ENCODE measurements around the gene SDHA.
"Not testable (repeated sequence)": the region's sequence is repeated elsewhere in the genome, so short reads cannot be mapped to it uniquely, and the experiment has no call there.

- TF ChIP-seq CTCF, POLR2AphosphoS5, EP300 (IDR thresholded peaks at IDR 0.05): not testable (repeated sequence)
These were observed 9.3 kb downstream of the SDHA start for GRCh38 chr5:227375-227774.

Measured in esophagus muscularis mucosa (tissue), 4 donors.